Measurements from ENCODE around the gene EHD3.

- TF ChIP-seq CTCF (IDR thresholded peaks at IDR 0.05) = no peak
- no peak for TF ChIP-seq EZH2 (IDR thresholded peaks at IDR 0.05)
These were observed 32.9 kb downstream of the EHD3 start for GRCh38 chr2:31266804-31267203.
